ENCODE results near the gene SHANK1. TPM values are rescaled to one million over a fixed set of nuclear protein-coding genes. Genes with fewer than 3 reads are reported as not detected.
"Not testable (repeated sequence)": the region's sequence is repeated elsewhere in the genome, so short reads cannot be mapped to it uniquely, and the experiment has no call there.

Gene SHANK1
- total RNA-seq, 4 donors from 2014 or later = 0.42 to 6.6 TPM; not detected in 2

GRCh38 chr19:50628146-50628545 lies 91.5 kb downstream of the SHANK1 start:
- 91% methylated on average over 5 of the region's 5 CpGs for WGBS
- H3K36me3 ChIP-seq = no peaks in the 10 kb centered on the region
- peaks cover 9% of the 10 kb centered on the region for H3K27me3 ChIP-seq
- TF ChIP-seq POLR2AphosphoS5 (IDR thresholded peaks at IDR 0.05) = no peak
- no peak for TF ChIP-seq POLR2A (IDR thresholded peaks at IDR 0.05)
- no peak for TF ChIP-seq CTCF (IDR thresholded peaks at IDR 0.05)
- TF ChIP-seq EP300 (IDR thresholded peaks at IDR 0.05) = no peak
- H3K4me1 ChIP-seq = no peaks in the 10 kb centered on the region
- no peak overlapping the region for H3K4me3 ChIP-seq
- H3K9me3 ChIP-seq = no peaks in the 10 kb centered on the region
- no peak overlapping the region for H3K27ac ChIP-seq
- DNase-seq (ENCODE audit: low spot score in 2 of 2) = no peak

GRCh38 chr19:50626795-50627194 lies 92.8 kb downstream of the SHANK1 start:
- 68% methylated on average over 4 of the region's 4 CpGs for WGBS
- H3K27me3 ChIP-seq = peaks cover 8% of the 10 kb centered on the region
- no peak overlapping the region for H3K4me3 ChIP-seq
- no peaks in the 10 kb centered on the region for H3K4me1 ChIP-seq
- no peak for DNase-seq (ENCODE audit: low spot score in 2 of 2)
- no peak overlapping the region for H3K27ac ChIP-seq
- TF ChIP-seq EP300 (IDR thresholded peaks at IDR 0.05) (no peak), POLR2A (IDR thresholded peaks at IDR 0.05) (no peak), POLR2AphosphoS5 (IDR thresholded peaks at IDR 0.05) (no peak), CTCF (IDR thresholded peaks at IDR 0.05) (no peak)
- no peaks in the 10 kb centered on the region for H3K9me3 ChIP-seq
- no peaks in the 10 kb centered on the region for H3K36me3 ChIP-seq

DNA sequence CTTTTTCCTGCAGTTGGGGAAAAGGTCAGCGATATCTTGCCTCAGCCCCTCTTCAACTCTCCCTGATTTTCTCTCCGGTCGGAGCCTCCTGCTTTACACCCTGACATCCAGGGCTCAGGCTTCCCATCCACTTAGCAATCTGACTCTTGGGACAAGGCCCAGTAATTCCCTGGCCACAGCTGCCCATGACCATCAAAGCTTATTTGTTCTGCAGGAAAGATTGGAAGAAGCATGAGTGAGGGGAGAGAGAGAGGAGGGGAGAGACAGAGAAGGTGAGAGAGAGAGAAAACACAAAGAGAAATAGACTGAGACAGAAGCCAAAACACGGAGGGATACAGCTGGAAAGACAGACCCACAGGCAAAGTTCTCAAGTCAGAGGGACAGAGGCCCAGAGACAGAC lies 93.6 kb downstream of the SHANK1 start:
- peaks cover 8% of the 10 kb centered on the region for H3K27me3 ChIP-seq
- H3K4me3 ChIP-seq = no peak overlapping the region
- no peak for DNase-seq (ENCODE audit: low spot score in 2 of 2)
- no peak overlapping the region for H3K27ac ChIP-seq
- no peaks in the 10 kb centered on the region for H3K9me3 ChIP-seq
- WGBS = 82% methylated on average over 4 of the region's 4 CpGs
- H3K36me3 ChIP-seq = no peaks in the 10 kb centered on the region
- TF ChIP-seq POLR2AphosphoS5 (IDR thresholded peaks at IDR 0.05) = no peak
- H3K4me1 ChIP-seq = no peaks in the 10 kb centered on the region

GRCh38 chr19:50624949-50625600 lies 94.5 kb downstream of the SHANK1 start:
- H3K27ac ChIP-seq = no peak overlapping the region
- no peaks in the 10 kb centered on the region for H3K9me3 ChIP-seq
- H3K27me3 ChIP-seq = peaks cover 8% of the 10 kb centered on the region
- no peaks in the 10 kb centered on the region for H3K4me1 ChIP-seq
- H3K4me3 ChIP-seq = no peak overlapping the region
- no peak for DNase-seq (ENCODE audit: low spot score in 2 of 2)
- 94% methylated on average over 15 of the region's 44 CpGs for WGBS
- TF ChIP-seq CTCF (IDR thresholded peaks at IDR 0.05) (no peak), POLR2AphosphoS5 (IDR thresholded peaks at IDR 0.05) (no peak), POLR2A (IDR thresholded peaks at IDR 0.05) (no peak), EP300 (IDR thresholded peaks at IDR 0.05) (no peak)
- H3K36me3 ChIP-seq = no peaks in the 10 kb centered on the region

DNA sequence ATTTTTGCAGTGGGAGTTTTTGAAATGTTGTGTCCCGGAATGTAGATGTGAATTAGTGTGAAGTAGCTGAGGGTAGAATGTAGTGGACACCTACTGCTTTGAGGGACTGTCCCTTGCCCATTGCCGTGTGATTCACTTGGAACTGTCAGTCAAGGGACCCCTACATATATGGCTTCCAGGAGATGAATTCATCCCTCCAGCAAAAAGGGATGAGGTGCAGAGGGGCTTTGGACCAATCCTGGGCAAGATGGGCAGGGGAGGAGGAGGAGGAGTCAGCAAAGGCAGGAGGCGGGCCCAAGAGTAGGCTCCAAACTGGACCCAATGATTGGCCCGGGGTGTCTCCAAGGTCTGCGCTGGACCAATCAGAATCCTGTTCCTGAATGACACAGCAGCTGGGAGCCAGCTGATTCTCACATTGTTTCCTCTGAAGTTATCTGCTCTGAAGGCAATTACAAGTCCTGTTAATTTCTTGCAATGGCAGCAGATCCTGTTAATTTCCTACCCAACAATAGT lies 99.2 kb downstream of the SHANK1 start:
- H3K4me3 ChIP-seq; H3K36me3 ChIP-seq; DNase-seq (ENCODE audit: low spot score in 2 of 2); H3K27ac ChIP-seq; H3K27me3 ChIP-seq; H3K4me1 ChIP-seq; H3K9me3 ChIP-seq: not testable (repeated sequence)
- WGBS = 100% methylated on average over 3 of the region's 5 CpGs

DNA sequence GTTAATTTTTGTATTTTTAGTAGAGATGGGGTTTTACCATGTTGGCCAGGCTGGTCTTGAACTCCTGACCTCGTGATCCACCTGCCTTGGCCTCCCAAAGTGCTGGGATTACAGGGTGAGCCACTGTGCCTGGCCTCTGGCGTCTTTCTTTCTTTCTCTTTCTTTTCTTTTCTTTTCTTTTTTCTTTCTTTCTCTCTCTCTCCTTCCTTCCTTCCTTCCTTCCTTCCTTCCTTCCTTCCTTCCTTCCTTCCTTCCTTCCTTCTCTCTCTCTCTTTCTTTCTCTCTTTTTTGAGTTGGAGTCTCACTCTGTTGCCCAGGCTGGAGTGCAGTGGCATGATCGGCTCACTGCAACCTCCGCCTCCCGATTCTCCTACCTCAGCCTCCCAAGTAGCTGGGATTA lies 100.4 kb downstream of the SHANK1 start:
- not testable (repeated sequence) for H3K36me3 ChIP-seq; H3K27me3 ChIP-seq; DNase-seq (ENCODE audit: low spot score in 2 of 2); H3K27ac ChIP-seq; H3K4me1 ChIP-seq; H3K4me3 ChIP-seq; H3K9me3 ChIP-seq
- 81% methylated on average over 5 of the region's 5 CpGs for WGBS

DNA sequence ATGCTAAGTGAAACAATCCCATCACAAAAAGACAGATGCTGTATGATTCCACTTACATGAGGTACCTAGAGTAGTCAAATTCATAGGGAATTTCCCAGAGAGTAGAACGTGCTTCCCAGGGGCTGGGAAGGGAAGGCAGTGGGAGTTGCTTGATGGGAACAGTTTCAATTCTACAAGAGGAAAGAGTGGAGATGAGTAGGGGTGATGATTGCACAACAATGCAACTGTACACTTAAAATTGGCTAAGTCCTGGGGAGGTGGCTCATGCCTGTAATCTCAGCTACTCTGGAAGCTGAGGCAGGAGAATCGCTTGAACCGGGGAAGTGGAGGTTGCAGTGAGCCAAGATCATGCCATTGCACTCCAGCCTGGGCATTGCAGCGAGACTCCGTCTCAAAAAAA lies 101.2 kb downstream of the SHANK1 start:
- H3K4me1 ChIP-seq; DNase-seq (ENCODE audit: low spot score in 2 of 2); H3K9me3 ChIP-seq; H3K36me3 ChIP-seq; H3K27me3 ChIP-seq; H3K27ac ChIP-seq; H3K4me3 ChIP-seq: not testable (repeated sequence)
- 71% methylated on average over 4 of the region's 5 CpGs for WGBS

GRCh38 chr19:50612504-50613404 lies 106.8 kb downstream of the SHANK1 start:
- H3K4me3 ChIP-seq; H3K4me1 ChIP-seq; DNase-seq (ENCODE audit: low spot score in 2 of 2); H3K27ac ChIP-seq; H3K36me3 ChIP-seq; H3K9me3 ChIP-seq: not testable (repeated sequence)
- peaks cover 22% of the 10 kb centered on the region for H3K27me3 ChIP-seq
- 63% methylated on average over 11 of the region's 11 CpGs for WGBS

Measured in suprapubic skin (tissue), 4 donors.